Naive thymus-derived CD4-positive, alpha-beta T cell (primary cell): Measurements from ENCODE around the gene KRT6C. TPM values are rescaled to one million over a fixed set of nuclear protein-coding genes. Genes with fewer than 3 reads are reported as not detected.
"Not testable (repeated sequence)": the region's sequence is repeated elsewhere in the genome, so short reads cannot be mapped to it uniquely, and the experiment has no call there.

Experiments
- ATAC-seq: fragments of 150-1000 bp; cut with Tn5 transposase; 2 replicates; pipeline ENCODE4 v1.10.0; 2021; ENCODE audit warnings: mild to moderate bottlenecking, moderate library complexity
- CTCF ChIA-PET: fragments of 350-600 bp; sonication (Branson Sonifier 250); formaldehyde crosslinking; loops from one replicate; lab custom pipeline; 2021; ENCODE audit warnings: antibody characterized with exemption; lab: Charles Lee
- POLR2A ChIA-PET: fragments of 350-600 bp; sonication (Branson Sonifier 250); formaldehyde crosslinking; loops from one replicate; lab custom pipeline; 2021; ENCODE audit warnings: antibody characterized with exemption, inconsistent platforms; lab: Charles Lee
- DNase-seq, 9 donors: peaks; one replicate each; pipeline versions ENCODE4 v3.0.0 to v3.0.0-alpha.2; 2020 to 2022; ENCODE audit warnings: mixed read lengths in 1 of 9
- H3K27ac ChIP-seq: one replicate; pipeline ENCODE4 v1.7.0; 2013; ENCODE audit warnings: mild to moderate bottlenecking, low read depth, low read length, moderate library complexity
- H3K27me3 ChIP-seq, 2 donors: one replicate each; pipeline ENCODE4 v1.7.0; 2013; ENCODE audit warnings: low read length in 2 of 2, mild to moderate bottlenecking in 2 of 2, moderate library complexity in 2 of 2; ENCODE audit not compliant: control insufficient read depth in 2 of 2, insufficient read depth in 2 of 2
- H3K36me3 ChIP-seq, 3 experiments: 1 replicate in 2 of 3; 2 replicates in 1 of 3; pipeline ENCODE4 v1.7.0; 2013; ENCODE audit warnings: low read length in 3 of 3, mild to moderate bottlenecking in 3 of 3, moderate library complexity in 1 of 3; ENCODE audit not compliant: insufficient read depth in 3 of 3, control insufficient read depth in 2 of 3
- H3K4me1 ChIP-seq, 2 donors: one replicate each; pipeline ENCODE4 v1.7.0; 2013; ENCODE audit warnings: low read length in 2 of 2, mild to moderate bottlenecking in 2 of 2, moderate library complexity in 1 of 2; ENCODE audit not compliant: control insufficient read depth in 2 of 2, insufficient read depth in 2 of 2
- H3K4me3 ChIP-seq: 2 replicates; pipeline ENCODE4 v1.7.0; 2013; ENCODE audit warnings: mild to moderate bottlenecking, low read length
- H3K9me3 ChIP-seq, 3 experiments: 1 replicate in 2 of 3; 2 replicates in 1 of 3; pipeline ENCODE4 v1.7.0; 2013; ENCODE audit warnings: low read length in 3 of 3; ENCODE audit not compliant: control insufficient read depth in 2 of 3
- H3K27ac Mint-ChIP-seq, 9 donors: one replicate each; pipeline ENCODE4 v1.8.0; 2020 to 2022; ENCODE audit warnings: mixed read lengths in 9 of 9, mild to moderate bottlenecking in 8 of 9, moderate library complexity in 5 of 9, inconsistent platforms in 2 of 9
- H3K27me3 Mint-ChIP-seq, 5 donors: one replicate each; pipeline ENCODE4 v1.8.0; 2021 to 2022; ENCODE audit warnings: mixed read lengths in 5 of 5, mild to moderate bottlenecking in 1 of 5
- H3K36me3 Mint-ChIP-seq, 5 donors: one replicate each; pipeline ENCODE4 v1.8.0; 2020 to 2022; ENCODE audit warnings: mixed read lengths in 5 of 5, mild to moderate bottlenecking in 3 of 5, inconsistent platforms in 1 of 5
- H3K4me1 Mint-ChIP-seq, 7 donors: one replicate each; pipeline ENCODE4 v1.8.0; 2020 to 2022; ENCODE audit warnings: mixed read lengths in 7 of 7, mild to moderate bottlenecking in 3 of 7, inconsistent platforms in 1 of 7
- H3K4me3 Mint-ChIP-seq, 10 donors: one replicate each; pipeline ENCODE4 v1.8.0; 2020 to 2022; ENCODE audit warnings: mild to moderate bottlenecking in 10 of 10, mixed read lengths in 10 of 10, moderate library complexity in 6 of 10, inconsistent platforms in 2 of 10
- H3K9me3 Mint-ChIP-seq, 11 donors: one replicate each; pipeline ENCODE4 v1.8.0; 2020 to 2022; ENCODE audit warnings: mixed read lengths in 11 of 11, mild to moderate bottlenecking in 4 of 11, inconsistent platforms in 1 of 11, moderate library complexity in 1 of 11
- intact Hi-C, 2 donors: fragments of 100-400 bp; cut with micrococcal nuclease; formaldehyde crosslinking; loops; one replicate each; pipeline ENCODE4 v1.15.1; 2023
- polyA plus RNA-seq, 2 donors: library from polyadenylated mRNA; unstranded; fragments of 300-500 nt; fragmentation: Illumina TruSeq; gene quantifications; one replicate each; pipeline ENCODE4 v1.2.3, GENCODE V29; 2021
- total RNA-seq, 6 experiments: library from RNA in 5 of 6; stranded (reverse) in 5 of 6; gene quantifications; 1 replicate in 5 of 6; 2 replicates in 1 of 6; pipeline ENCODE4 v1.2.3 and lab custom pipeline; 2021 to 2026

Gene KRT6C
- total and polyA plus RNA-seq, 7 experiments from 2014 or later = not detected

- POLR2A ChIA-PET = no interaction called here
- Mint-ChIP-seq H3K36me3 (no peaks in the 10 kb centered on the region), H3K27me3 (peaks cover 0 to 28% (median 11%) of the 10 kb centered on the region in 5 donors), H3K4me1 (peaks cover 0 to 10% (median 0%) of the 10 kb centered on the region in 7 donors), H3K4me3 (no peak overlapping the region), H3K9me3 (no peaks in the 10 kb centered on the region), H3K27ac (no peak overlapping the region)
- Histone ChIP-seq H3K27ac (no peak overlapping the region), H3K36me3 (no peaks in the 10 kb centered on the region), H3K4me3 (no peak overlapping the region), H3K9me3 (no peaks in the 10 kb centered on the region), H3K4me1 (no peaks in the 10 kb centered on the region), H3K27me3 (no peaks in the 10 kb centered on the region)
- intact Hi-C loops = no loop called here
- CTCF ChIA-PET = no interaction called here
- DNase-seq = no peak
- no peak for ATAC-seq
Measured at GRCh38 chr12:52448228-52448627, 25.4 kb downstream of the KRT6C start.

GRCh38 chr12:52447196-52447595, 26.4 kb downstream of the KRT6C start:
- H3K9me3 Mint-ChIP-seq, CTCF ChIA-PET, POLR2A ChIA-PET, H3K4me1 Mint-ChIP-seq, H3K27ac ChIP-seq, H3K4me3 ChIP-seq, H3K36me3 ChIP-seq, intact Hi-C loops, ATAC-seq, H3K36me3 Mint-ChIP-seq, H3K9me3 ChIP-seq, H3K4me3 Mint-ChIP-seq, H3K27ac Mint-ChIP-seq, H3K4me1 ChIP-seq, DNase-seq, H3K27me3 ChIP-seq: not testable (repeated sequence)
- peaks cover 3 to 34% (median 16%) of the 10 kb centered on the region in 5 donors for H3K27me3 Mint-ChIP-seq

GRCh38 chr12:52446367-52447045, 27.1 kb downstream of the KRT6C start:
- POLR2A ChIA-PET = no interaction called here
- CTCF ChIA-PET = no interaction called here
- intact Hi-C loops = no loop called here
- Mint-ChIP-seq H3K9me3 (no peaks in the 10 kb centered on the region), H3K27me3 (peaks cover 5 to 38% (median 14%) of the 10 kb centered on the region in 5 donors), H3K4me1 (peaks cover 0 to 10% (median 0%) of the 10 kb centered on the region in 7 donors), H3K36me3 (no peaks in the 10 kb centered on the region), H3K27ac (no peak overlapping the region), H3K4me3 (no peak overlapping the region)
- H3K4me1 ChIP-seq = no peaks in the 10 kb centered on the region
- no peaks in the 10 kb centered on the region for H3K36me3 ChIP-seq
- DNase-seq = no peak
- no peak overlapping the region for H3K4me3 ChIP-seq
- no peak overlapping the region for H3K27ac ChIP-seq
- H3K9me3 ChIP-seq = no peaks in the 10 kb centered on the region
- H3K27me3 ChIP-seq = no peaks in the 10 kb centered on the region
- peak; percentile 60 for ATAC-seq

GRCh38 chr12:52445876-52446275, 27.7 kb downstream of the KRT6C start:
- intact Hi-C loops = no loop called here
- CTCF ChIA-PET = no interaction called here
- no peaks in the 10 kb centered on the region for H3K36me3 Mint-ChIP-seq
- H3K4me1 ChIP-seq = no peaks in the 10 kb centered on the region
- DNase-seq (no peak), ATAC-seq (no peak)
- H3K9me3 ChIP-seq = no peaks in the 10 kb centered on the region
- H3K27me3 ChIP-seq = no peaks in the 10 kb centered on the region
- POLR2A ChIA-PET = no interaction called here
- H3K9me3 Mint-ChIP-seq = no peaks in the 10 kb centered on the region
- H3K27ac Mint-ChIP-seq = no peak overlapping the region
- H3K4me3 ChIP-seq = no peak overlapping the region
- H3K27ac ChIP-seq = no peak overlapping the region
- H3K36me3 ChIP-seq = no peaks in the 10 kb centered on the region
- peaks cover 5 to 42% (median 20%) of the 10 kb centered on the region in 5 donors for H3K27me3 Mint-ChIP-seq
- H3K4me1 Mint-ChIP-seq = peaks cover 0 to 10% (median 0%) of the 10 kb centered on the region in 7 donors
- no peak overlapping the region for H3K4me3 Mint-ChIP-seq

GRCh38 chr12:52444647-52445595, 28.7 kb downstream of the KRT6C start:
- ChIA-PET CTCF (interaction anchor here (1.0 kb wide), 1 partner anchor 9 kb away, joined by 4 read pairs; no protein-coding TSS in a partner anchor), POLR2A (no interaction called here)
- Histone ChIP-seq H3K9me3 (no peaks in the 10 kb centered on the region), H3K27me3 (no peaks in the 10 kb centered on the region), H3K4me3 (no peak overlapping the region), H3K4me1 (no peaks in the 10 kb centered on the region), H3K27ac (no peak overlapping the region), H3K36me3 (no peaks in the 10 kb centered on the region)
- no peaks in the 10 kb centered on the region for H3K9me3 Mint-ChIP-seq
- no peak for DNase-seq
- intact Hi-C loops = no loop called here
- ATAC-seq = no peak
- H3K27ac Mint-ChIP-seq = no peak overlapping the region
- H3K27me3 Mint-ChIP-seq = peaks cover 5 to 40% (median 21%) of the 10 kb centered on the region in 5 donors
- H3K4me3 Mint-ChIP-seq = no peak overlapping the region
- peaks cover 0 to 10% (median 0%) of the 10 kb centered on the region in 7 donors for H3K4me1 Mint-ChIP-seq
- no peaks in the 10 kb centered on the region for H3K36me3 Mint-ChIP-seq

GRCh38 chr12:52443966-52444365, 29.6 kb downstream of the KRT6C start:
- no peaks in the 10 kb centered on the region for H3K9me3 ChIP-seq
- DNase-seq = no peak
- no peak overlapping the region for H3K4me3 Mint-ChIP-seq
- H3K4me1 Mint-ChIP-seq = peaks cover 0 to 10% (median 0%) of the 10 kb centered on the region in 7 donors
- H3K27me3 Mint-ChIP-seq = peaks cover 5 to 40% (median 21%) of the 10 kb centered on the region in 5 donors
- ChIA-PET POLR2A (no interaction called here), CTCF (no interaction called here)
- H3K4me3 ChIP-seq = no peak overlapping the region
- intact Hi-C loops = no loop called here
- no peaks in the 10 kb centered on the region for H3K9me3 Mint-ChIP-seq
- no peaks in the 10 kb centered on the region for H3K36me3 ChIP-seq
- ATAC-seq = no peak
- no peaks in the 10 kb centered on the region for H3K4me1 ChIP-seq
- H3K27ac Mint-ChIP-seq = no peak overlapping the region
- no peaks in the 10 kb centered on the region for H3K27me3 ChIP-seq
- H3K36me3 Mint-ChIP-seq = no peaks in the 10 kb centered on the region
- H3K27ac ChIP-seq = no peak overlapping the region
